Keratinocyte (primary cell): ENCODE data around the gene RAB34. TPM values are rescaled to one million over a fixed set of nuclear protein-coding genes. Genes with fewer than 3 reads are reported as not detected.

ENCODE experiments used
- DNase-seq: peaks from one replicate; pipeline ENCODE4 v3.0.0-alpha.2; 2011; ENCODE audit warnings: low read depth, missing footprints, low spot score
- FAIRE-seq: peaks from 2 replicates; lab custom pipeline; 2011; peaks lifted over from hg19 to GRCh38; lab: Jason Lieb, UNC
- H2AFZ ChIP-seq: 2 replicates; pipeline ENCODE4 v1.6.0; 2012; ENCODE audit warnings: low read length, control low read depth, inconsistent platforms; ENCODE audit not compliant: control insufficient read depth
- H3K27ac ChIP-seq: 2 replicates; pipeline ENCODE4 v1.5.1; 2011; ENCODE audit warnings: low read length; ENCODE audit not compliant: control insufficient read depth, insufficient read depth
- H3K27me3 ChIP-seq: 3 replicates; pipeline ENCODE4 v1.6.0; 2011; ENCODE audit warnings: low read length; ENCODE audit not compliant: control insufficient read depth, insufficient read depth; ENCODE audit errors: extremely low read depth
- H3K36me3 ChIP-seq, 2 experiments: 2 replicates in 1 of 2; 3 replicates in 1 of 2; pipeline ENCODE4 v1.5.1; 2011; ENCODE audit warnings: low read length in 2 of 2, mild to moderate bottlenecking in 1 of 2; ENCODE audit not compliant: control insufficient read depth in 2 of 2, insufficient read depth in 2 of 2; ENCODE audit errors: extremely low read depth in 1 of 2
- H3K4me1 ChIP-seq: 3 replicates; pipeline ENCODE4 v1.5.1; 2011; ENCODE audit warnings: low read length; ENCODE audit not compliant: control insufficient read depth, insufficient read depth; ENCODE audit errors: extremely low read depth
- H3K4me2 ChIP-seq: 3 replicates; pipeline ENCODE4 v1.6.0; 2011; ENCODE audit warnings: low read depth, low read length; ENCODE audit not compliant: control insufficient read depth, insufficient read depth; ENCODE audit errors: extremely low read depth
- H3K4me3 ChIP-seq, 3 experiments: fragments of 200-600 bp in 1 of 3; sonication (generic) in 1 of 3; 2 replicates in 2 of 3; 3 replicates in 1 of 3; pipeline ENCODE4 v1.5.1; 2011 to 2016; ENCODE audit warnings: low read length in 3 of 3, mild to moderate bottlenecking in 3 of 3, control low read depth in 2 of 3, inconsistent platforms in 1 of 3, low read depth in 1 of 3, mixed read lengths in 1 of 3, mixed run types in 1 of 3, moderate library complexity in 1 of 3; ENCODE audit not compliant: control insufficient read depth in 2 of 3, insufficient read depth in 2 of 3; ENCODE audit errors: extremely low read depth in 1 of 3
- H3K79me2 ChIP-seq: 2 replicates; pipeline ENCODE4 v1.6.0; 2012; ENCODE audit warnings: low read length; ENCODE audit not compliant: control insufficient read depth, insufficient read depth
- H3K9ac ChIP-seq: 3 replicates; pipeline ENCODE4 v1.6.0; 2011; ENCODE audit warnings: low read length; ENCODE audit not compliant: control insufficient read depth, insufficient read depth; ENCODE audit errors: extremely low read depth
- H3K9me1 ChIP-seq: 3 replicates; pipeline ENCODE4 v1.6.0; 2011; ENCODE audit warnings: low read length; ENCODE audit not compliant: control insufficient read depth, insufficient read depth; ENCODE audit errors: extremely low read depth
- H3K9me3 ChIP-seq: 2 replicates; pipeline ENCODE4 v1.5.1; 2012; ENCODE audit warnings: low read depth, low read length; ENCODE audit not compliant: control insufficient read depth
- H4K20me1 ChIP-seq: 3 replicates; pipeline ENCODE4 v1.6.0; 2011; ENCODE audit warnings: low read length; ENCODE audit not compliant: control insufficient read depth, insufficient read depth; ENCODE audit errors: extremely low read depth
- CTCF ChIP-seq, 3 experiments: IDR thresholded peaks in 1 of 3; conservative IDR thresholded peaks in 1 of 3; optimal IDR thresholded peaks in 1 of 3; 2 replicates in 2 of 3; 3 replicates in 1 of 3; pipeline versions ENCODE3 to v1.5.1; 2011; ENCODE audit warnings: low read length in 3 of 3, mild to moderate bottlenecking in 3 of 3, moderate library complexity in 2 of 3, control low read depth in 1 of 3, inconsistent platforms in 1 of 3; ENCODE audit not compliant: insufficient read depth in 2 of 3; ENCODE audit errors: extremely low read depth in 1 of 3
- EZH2 ChIP-seq: IDR thresholded peaks from one replicate; pipeline ENCODE4 v1.6.1; 2012; ENCODE audit warnings: inconsistent platforms, mild to moderate bottlenecking, low read length, moderate library complexity
- dilution Hi-C: fragments of 300-500 bp; cut with MboI; formaldehyde crosslinking; loops from one replicate; pipeline ENCODE4 v1.7.0; 2020; ENCODE audit warnings: low sequenced_read_pairs; ENCODE audit not compliant: extremely low pct_ligation_motif_present
- polyA plus RNA-seq, 5 experiments: library from polyadenylated mRNA; depleted of rRNA in 3 of 5; stranded (reverse) in 3 of 5; stranded (forward) in 1 of 5; unstranded in 1 of 5; fragments of >200 nt; gene quantifications; 1 replicate in 1 of 5; 2 replicates in 3 of 5; 3 replicates in 1 of 5; pipeline versions ENCODE4 v1.2.1 to v1.2.3, GENCODE V29; 2011 to 2012; ENCODE audit warnings: missing spikeins in 2 of 5, low read depth in 1 of 5, low replicate concordance in 1 of 5

The RAB34 gene
- polyA plus RNA-seq, 1 donor (not counting 4 experiments of a cell fraction or from before 2014, with no cell fraction given) = 134 TPM

DNA sequence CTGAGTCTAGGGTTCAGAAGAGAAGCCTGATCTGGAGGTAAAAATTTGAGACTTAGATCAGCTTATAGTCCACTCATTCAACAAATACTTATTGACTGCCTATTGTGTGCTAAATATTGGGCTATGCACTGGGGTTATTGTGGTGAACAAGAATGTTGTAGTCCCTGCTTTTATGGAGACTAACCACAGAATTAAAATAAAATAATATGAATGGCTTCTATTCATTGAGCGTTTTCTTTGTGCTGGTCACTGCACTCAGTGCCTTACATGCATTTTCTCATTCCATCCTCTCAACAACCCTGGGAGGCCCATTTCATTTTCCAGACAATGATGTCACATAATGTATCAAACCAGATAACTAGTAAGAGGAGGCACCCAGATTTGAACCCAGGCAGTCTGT lies 15.7 kb upstream of the RAB34 start:
- H3K9ac ChIP-seq = no peak overlapping the region
- H3K27ac ChIP-seq = no peak overlapping the region
- no peaks in the 10 kb centered on the region for H3K9me1 ChIP-seq
- dilution Hi-C loops = no loop called here
- H3K4me3 ChIP-seq = no peak overlapping the region
- FAIRE-seq (no peak), DNase-seq (no peak)
- no peak overlapping the region for H3K4me2 ChIP-seq
- H3K27me3 ChIP-seq = no peaks in the 10 kb centered on the region
- no peak for TF ChIP-seq CTCF (optimal IDR thresholded peaks at IDR 0.05 in 1 of 3, IDR thresholded peaks at IDR 0.05 in 1 of 3, conservative IDR thresholded peaks at IDR 0.05 in 1 of 3; ENCODE audit: extremely low read depth in 1 of 3, insufficient read depth in 2 of 3, low read length in 3 of 3)
- TF ChIP-seq EZH2 = no peak
- peaks cover 13% of the 10 kb centered on the region for H3K4me1 ChIP-seq
- H4K20me1 ChIP-seq = no peaks in the 10 kb centered on the region
- H3K9me3 ChIP-seq = no peaks in the 10 kb centered on the region
- H2AFZ ChIP-seq = no peak overlapping the region
- no peaks in the 10 kb centered on the region for H3K79me2 ChIP-seq
- no peaks in the 10 kb centered on the region for H3K36me3 ChIP-seq

GRCh38 chr17:28729950-28730330 lies 12.3 kb upstream of the RAB34 start:
- Histone ChIP-seq H3K4me1 (peaks cover 27% of the 10 kb centered on the region), H3K4me2 (no peak overlapping the region), H4K20me1 (peaks cover 5% of the 10 kb centered on the region), H3K4me3 (no peak overlapping the region), H3K27ac (no peak overlapping the region), H3K9me1 (no peaks in the 10 kb centered on the region), H2AFZ (no peak overlapping the region), H3K79me2 (no peaks in the 10 kb centered on the region), H3K9ac (no peak overlapping the region), H3K27me3 (no peaks in the 10 kb centered on the region), H3K9me3 (no peaks in the 10 kb centered on the region), H3K36me3 (peaks cover 1 to 4% of the 10 kb centered on the region in 2 experiments)
- no peak for DNase-seq
- no peak for TF ChIP-seq CTCF (optimal IDR thresholded peaks at IDR 0.05 in 1 of 3, IDR thresholded peaks at IDR 0.05 in 1 of 3, conservative IDR thresholded peaks at IDR 0.05 in 1 of 3; ENCODE audit: extremely low read depth in 1 of 3, insufficient read depth in 2 of 3, low read length in 3 of 3)
- no peak for TF ChIP-seq EZH2
- dilution Hi-C loops = no loop called here
- FAIRE-seq = no peak
